Ishikawa (cell line): Measurements from ENCODE around the gene OSBPL9.

ENCODE experiments used
- CEBPB ChIP-seq: IDR thresholded peaks from 2 replicates; pipeline ENCODE4 v1.6.1; 2012
- CREB1 ChIP-seq: IDR thresholded peaks from 2 replicates; pipeline ENCODE4 v1.6.1; 2012; ENCODE audit warnings: low read depth
- EGR1 ChIP-seq: IDR thresholded peaks from 2 replicates; pipeline ENCODE4 v1.6.1; 2012
- EP300 ChIP-seq: IDR thresholded peaks from 2 replicates; pipeline ENCODE4 v1.6.1; 2012; ENCODE audit warnings: borderline replicate concordance
- FOXM1 ChIP-seq: IDR thresholded peaks from 2 replicates; pipeline ENCODE4 v1.6.1; 2012; ENCODE audit warnings: low read depth, borderline replicate concordance
- NFIC ChIP-seq: IDR thresholded peaks from 2 replicates; pipeline ENCODE4 v1.6.1; 2012
- RAD21 ChIP-seq: IDR thresholded peaks from 2 replicates; pipeline ENCODE4 v1.6.1; 2012; ENCODE audit warnings: low read depth
- REST ChIP-seq: IDR thresholded peaks from 2 replicates; pipeline ENCODE4 v1.6.1; 2012; ENCODE audit warnings: low read depth, mild to moderate bottlenecking
- TAF1 ChIP-seq: IDR thresholded peaks from 2 replicates; pipeline ENCODE4 v1.6.1; 2012; ENCODE audit warnings: low read depth, mild to moderate bottlenecking
- TCF12 ChIP-seq: IDR thresholded peaks from 2 replicates; pipeline ENCODE4 v1.6.1; 2012; ENCODE audit warnings: low read depth
- TEAD4 ChIP-seq: IDR thresholded peaks from 2 replicates; pipeline ENCODE4 v1.6.1; 2012
- USF1 ChIP-seq: IDR thresholded peaks from 2 replicates; pipeline ENCODE4 v1.6.1; 2012
- YY1 ChIP-seq: IDR thresholded peaks from 2 replicates; pipeline ENCODE4 v1.6.1; 2012; ENCODE audit warnings: low read depth
- ZBTB7A ChIP-seq: IDR thresholded peaks from 2 replicates; pipeline ENCODE4 v1.6.1; 2012; ENCODE audit warnings: low read depth
- TF ChIP-seq, protein P1 (sequence below): IDR thresholded peaks from 2 replicates; pipeline ENCODE4 v1.6.1; 2012

OSBPL9 gene

GRCh38 chr1:51699391-51699790 lies 82.5 kb downstream of the OSBPL9 start:
- no peak for TF ChIP-seq NFIC
- TF ChIP-seq CEBPB = no peak

DNA sequence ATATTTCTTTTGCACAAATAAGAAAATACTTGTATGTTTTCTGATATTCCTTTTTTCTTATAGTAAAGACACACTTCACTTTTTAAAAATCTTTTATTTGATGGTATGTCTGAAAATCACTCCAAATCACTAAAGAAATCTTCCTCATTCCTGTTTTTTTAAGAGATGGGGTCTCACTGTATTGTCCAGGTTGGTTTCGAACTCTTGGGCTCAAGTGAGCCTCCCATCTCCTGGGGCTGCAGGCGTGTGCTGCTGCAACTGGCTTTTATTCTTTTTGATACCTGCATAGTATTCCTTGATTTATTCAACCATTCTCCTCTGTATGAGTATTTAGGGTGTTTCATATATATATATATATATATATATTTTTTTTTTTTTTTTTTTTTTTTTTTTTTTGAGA lies 88.1 kb downstream of the OSBPL9 start:
- TF ChIP-seq TCF12 (no peak), RAD21 (no peak)

DNA sequence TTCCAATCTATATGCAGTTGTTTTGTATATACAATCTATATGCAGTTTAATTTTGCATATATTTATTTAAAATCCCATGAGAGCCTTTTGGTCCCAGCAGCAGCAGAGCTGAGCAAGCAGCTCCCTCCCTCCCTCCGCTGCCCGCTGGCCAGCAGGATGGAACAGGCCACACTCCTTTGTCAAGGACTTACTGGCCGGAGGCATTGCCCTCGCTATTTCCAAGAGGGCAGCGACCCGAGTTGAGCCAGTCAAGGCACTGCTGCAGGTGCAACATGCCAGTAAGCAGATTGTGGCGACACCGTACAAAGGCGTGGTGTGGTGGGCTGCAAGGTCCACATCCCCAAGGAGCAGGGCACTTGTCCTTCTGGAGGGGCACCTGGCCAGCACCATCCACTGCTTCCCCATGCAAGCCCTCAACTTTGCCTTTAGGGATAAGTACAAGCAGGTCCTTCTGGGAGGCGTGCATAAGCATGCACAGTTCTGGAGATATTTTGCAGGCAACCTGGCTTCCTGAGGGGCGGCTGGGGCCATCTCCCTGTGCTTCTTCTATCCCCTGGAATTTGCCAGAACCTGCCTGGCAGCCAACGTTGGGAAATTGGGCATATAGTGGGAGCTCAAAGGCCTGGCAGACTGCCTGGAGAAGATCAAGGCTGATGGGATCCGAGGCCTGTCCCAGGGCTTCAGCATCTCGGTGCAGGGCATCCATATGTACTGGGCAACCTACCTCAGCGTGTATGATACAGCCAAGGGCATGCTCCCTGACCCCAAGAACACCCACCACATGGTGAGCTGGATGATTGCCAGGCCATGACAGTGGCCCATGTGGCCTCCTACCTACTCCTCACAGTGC lies 92.2 kb downstream of the OSBPL9 start:
- TF ChIP-seq FOXM1 (no peak), NFIC (no peak), REST (no peak), CREB1 (no peak), TEAD4 (no peak), RAD21 (no peak), ZBTB7A (no peak), TCF12 (no peak), USF1 (no peak), CEBPB (no peak), YY1 (no peak), EP300 (no peak), EGR1 (no peak), TAF1 (no peak)
- TF ChIP-seq, protein P1, sequence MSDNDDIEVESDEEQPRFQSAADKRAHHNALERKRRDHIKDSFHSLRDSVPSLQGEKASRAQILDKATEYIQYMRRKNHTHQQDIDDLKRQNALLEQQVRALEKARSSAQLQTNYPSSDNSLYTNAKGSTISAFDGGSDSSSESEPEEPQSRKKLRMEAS = no peak

GRCh38 chr1:51709951-51710350 lies 93.1 kb downstream of the OSBPL9 start:
- no peak for TF ChIP-seq TCF12
- TF ChIP-seq EP300 = no peak
- no peak for TF ChIP-seq NFIC
- TF ChIP-seq, protein P1 = no peak
- TF ChIP-seq FOXM1 = no peak
- TF ChIP-seq TAF1 = no peak
- no peak for TF ChIP-seq ZBTB7A
- TF ChIP-seq CEBPB = no peak
- no peak for TF ChIP-seq RAD21
- TF ChIP-seq EGR1 = no peak
- TF ChIP-seq CREB1 = no peak
- no peak for TF ChIP-seq REST
- no peak for TF ChIP-seq TEAD4

DNA sequence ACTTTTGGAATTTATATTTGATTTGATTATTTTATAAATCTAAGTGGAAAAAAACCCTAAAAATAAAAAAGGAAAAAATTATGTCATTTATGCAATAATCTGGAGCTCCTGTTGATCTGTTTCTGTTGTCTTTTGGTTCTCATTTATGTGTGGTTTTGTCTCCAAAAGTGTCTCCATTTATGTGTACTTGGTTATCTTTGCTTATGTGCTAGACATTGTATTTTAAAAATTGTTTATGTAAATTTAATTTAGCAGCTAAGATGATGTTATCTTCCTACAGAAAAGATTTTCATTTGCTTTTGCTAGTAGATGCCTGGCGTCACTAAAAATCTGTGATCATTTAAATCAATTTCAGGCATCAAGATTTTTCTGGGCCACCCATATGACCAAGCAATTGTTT lies 95.7 kb downstream of the OSBPL9 start:
- TF ChIP-seq CEBPB (no peak), REST (no peak), EGR1 (no peak), TAF1 (no peak), USF1 (no peak), NFIC (no peak), TEAD4 (no peak), CREB1 (no peak)
